ENCODE results near the gene FEM1A.
A peak's percentile ranks its signal among the peaks of the same experiment; 100 is the strongest.
"Not testable (repeated sequence)": the region's sequence is repeated elsewhere in the genome, so short reads cannot be mapped to it uniquely, and the experiment has no call there.

The FEM1A gene

GRCh38 chr19:4811328-4812131 is 20.0 kb downstream of the FEM1A start:
- peak; percentile 69 for DNase-seq (ENCODE audit: low spot score)

DNA sequence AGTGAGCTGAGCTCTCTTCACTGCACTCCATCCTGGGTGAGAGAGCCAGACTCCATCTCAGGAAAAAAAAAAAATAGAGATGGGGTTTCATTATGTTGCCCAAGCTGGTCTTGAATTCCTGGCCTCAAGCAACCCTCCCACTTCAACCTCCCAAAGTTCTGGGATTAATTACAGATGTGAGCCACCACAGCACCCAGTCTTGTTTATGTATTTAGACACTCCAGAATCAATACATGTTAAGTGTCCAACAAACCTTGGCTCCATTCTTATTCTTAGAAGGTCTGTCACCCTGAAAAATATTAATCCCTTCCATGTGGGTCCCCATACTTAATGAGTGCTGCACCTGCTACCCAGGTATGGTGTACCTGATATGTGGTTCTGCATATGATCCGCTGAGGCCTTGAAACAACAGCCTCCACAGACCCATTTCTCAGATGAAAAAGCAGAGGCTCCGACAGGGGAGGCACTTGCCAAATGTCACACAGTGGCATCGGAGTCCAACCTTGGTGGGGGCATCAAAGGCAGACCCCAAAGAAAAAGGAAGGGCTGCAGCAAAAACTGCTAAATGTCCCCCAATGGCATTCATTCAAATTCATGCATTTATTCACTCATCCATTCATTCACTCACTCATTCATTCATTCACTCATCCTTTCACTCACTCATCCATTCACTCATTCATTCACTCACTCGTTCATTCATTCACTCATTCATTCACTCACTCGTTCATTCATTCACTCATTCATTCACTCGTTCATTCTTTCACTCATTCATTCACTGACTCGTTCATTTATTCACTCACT is 23.3 kb downstream of the FEM1A start:
- DNase-seq (ENCODE audit: low spot score), result no peak

- peak; percentile 99 for DNase-seq (ENCODE audit: low spot score)
These were observed 24.1 kb downstream of the FEM1A start for GRCh38 chr19:4815426-4816201.

DNA sequence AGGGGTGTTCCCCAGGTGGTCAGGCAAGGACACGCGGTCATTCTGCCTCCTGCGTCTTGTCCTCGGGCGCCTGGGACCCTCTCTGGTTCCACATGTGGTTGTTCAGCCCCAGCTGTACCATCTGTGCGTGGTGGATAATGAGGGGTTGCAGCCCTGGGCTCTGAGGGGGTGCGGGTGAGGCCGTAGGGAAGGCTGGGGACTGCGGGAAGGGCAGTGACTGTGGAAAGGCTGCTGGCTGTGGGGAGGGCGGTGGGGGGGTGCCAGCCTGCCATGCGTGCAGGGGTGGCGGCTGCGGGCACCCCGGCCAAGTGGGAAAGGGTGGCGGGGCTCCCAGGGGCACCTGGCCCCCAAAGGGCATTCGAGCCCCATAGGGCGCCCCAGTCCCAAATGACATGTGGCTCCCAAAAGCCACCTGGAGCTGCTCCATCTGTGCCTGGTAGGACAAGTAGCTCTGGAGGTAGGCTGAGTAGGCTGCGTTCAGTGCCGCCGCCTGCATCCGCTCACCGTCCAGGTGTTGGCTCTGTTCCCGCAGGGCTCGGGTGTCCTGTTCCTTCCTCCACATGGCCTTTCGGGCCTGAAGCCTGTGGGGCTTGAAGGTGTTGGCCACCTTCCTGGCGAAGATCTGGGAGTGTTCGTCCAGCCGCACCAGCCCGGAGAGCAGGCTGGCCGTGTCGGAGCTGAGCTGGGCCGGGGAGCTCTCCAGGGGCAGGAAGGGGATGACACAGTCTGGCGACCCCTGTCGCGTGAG is 24.8 kb downstream of the FEM1A start:
- DNase-seq (ENCODE audit: low spot score), result no peak

GRCh38 chr19:4816950-4817278 is 25.4 kb downstream of the FEM1A start:
- DNase-seq (ENCODE audit: low spot score), result no peak

DNA sequence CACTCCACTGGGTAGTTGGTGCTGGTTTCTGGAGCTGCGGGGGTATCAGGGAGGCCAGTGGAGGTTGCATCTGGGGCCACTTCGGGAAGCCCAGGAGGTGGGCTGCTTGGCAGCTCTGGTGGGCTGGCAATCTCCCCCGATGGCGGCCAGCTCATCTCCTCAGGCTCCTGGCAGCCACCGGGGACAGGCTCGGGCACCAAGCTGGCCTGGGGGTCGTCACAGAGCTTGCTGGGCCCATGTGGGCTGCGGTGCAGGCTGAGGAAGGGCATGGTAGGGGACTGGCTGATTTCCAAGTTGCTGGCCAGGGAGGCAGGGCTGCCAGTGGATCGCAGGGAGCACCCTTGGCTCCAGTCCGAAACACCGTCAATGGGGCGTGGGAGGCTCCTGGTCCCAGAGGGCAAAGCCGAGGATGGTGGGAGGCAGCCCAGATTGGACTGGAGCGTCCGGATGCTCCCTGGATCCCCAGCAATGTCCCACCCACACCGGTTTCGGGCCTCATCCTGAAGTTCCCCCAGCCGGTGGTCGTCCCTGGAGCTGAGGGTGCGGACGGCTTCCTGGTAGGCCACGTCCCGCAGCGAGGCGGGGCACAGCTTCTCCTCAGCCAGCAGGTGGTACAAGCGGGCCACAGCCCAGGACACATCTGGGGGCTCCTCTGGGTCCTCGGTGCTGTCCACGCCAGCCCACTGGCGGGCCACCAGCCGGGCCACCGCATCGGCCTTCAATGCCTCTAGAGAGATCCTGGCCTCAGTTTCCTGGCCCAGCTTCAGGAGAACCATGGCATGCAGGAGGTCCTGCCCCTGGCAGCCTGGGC is 26.1 kb downstream of the FEM1A start:
- DNase-seq (ENCODE audit: low spot score), result no peak

- DNase-seq (ENCODE audit: low spot score), result no peak
These were observed 29.7 kb downstream of the FEM1A start for GRCh38 chr19:4821265-4821664.

- DNase-seq (ENCODE audit: low spot score), result not testable (repeated sequence)
These were observed 30.8 kb downstream of the FEM1A start for GRCh38 chr19:4822354-4822753.

DNA sequence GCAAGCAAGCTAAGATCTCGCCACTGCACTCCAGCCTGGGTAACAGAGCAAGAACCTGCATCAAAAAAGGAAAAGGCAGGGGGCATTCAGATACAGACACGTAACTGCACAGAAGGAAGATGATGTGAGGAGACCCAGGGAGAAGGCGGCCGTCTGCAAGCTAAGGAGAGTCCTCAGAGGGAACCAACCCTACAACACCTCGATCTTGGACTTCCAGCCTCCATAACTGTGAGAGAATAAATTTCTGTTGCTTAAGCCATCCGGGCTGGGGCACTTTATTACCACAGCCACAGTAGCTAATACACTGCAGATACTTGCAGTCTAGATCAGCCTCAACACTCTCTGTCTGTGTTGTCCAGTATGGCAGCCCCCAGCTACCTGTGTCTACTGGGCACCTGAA is 32.0 kb downstream of the FEM1A start:
- DNase-seq (ENCODE audit: low spot score), result no peak

DNA sequence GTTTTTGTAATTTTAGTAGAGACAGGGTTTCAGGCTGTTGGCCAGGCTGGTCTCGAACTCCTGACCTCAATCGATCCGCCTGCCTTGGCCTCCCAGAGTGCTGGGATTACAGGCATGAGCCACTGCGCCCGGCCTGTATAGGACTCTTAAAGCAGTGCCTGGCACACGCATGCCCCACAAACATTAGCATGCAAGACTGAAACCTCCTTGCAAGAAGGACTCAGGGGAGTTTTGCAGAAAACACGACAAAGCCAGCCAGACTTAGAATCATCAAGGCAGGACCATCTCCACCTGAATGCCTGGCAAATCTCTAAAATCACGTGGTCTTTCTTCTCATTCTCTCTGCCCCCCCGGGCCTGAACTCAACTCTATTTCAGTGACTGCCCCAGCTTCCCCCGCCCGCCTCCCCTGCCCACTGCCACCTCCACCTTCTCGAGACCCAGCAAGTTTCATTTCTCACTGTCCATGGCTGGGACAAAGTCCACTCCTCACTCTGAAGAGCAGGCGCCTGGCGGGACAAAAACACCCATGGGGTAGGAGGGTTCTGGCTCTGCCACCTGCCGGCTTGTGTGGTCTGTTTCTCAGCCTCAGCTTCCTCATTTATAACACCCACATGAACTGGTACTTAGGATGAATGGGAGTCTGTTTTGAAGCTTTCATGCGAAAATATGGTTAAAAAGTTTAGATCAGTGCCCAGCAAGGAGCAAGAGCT is 37.6 kb downstream of the FEM1A start:
- DNase-seq (ENCODE audit: low spot score), result no peak

GRCh38 chr19:4830332-4830731 is 38.8 kb downstream of the FEM1A start:
- DNase-seq (ENCODE audit: low spot score), result no peak

- no peak for DNase-seq (ENCODE audit: low spot score)
These were observed 39.3 kb downstream of the FEM1A start for GRCh38 chr19:4830768-4831265.

- DNase-seq (ENCODE audit: low spot score), result peak; percentile 78
These were observed 39.9 kb downstream of the FEM1A start, which contains the start of gene TICAM1 for GRCh38 chr19:4831304-4831978. TSS of gene TICAM1 (minus strand) at chr19:4831712. CDS start at chr19:4818377, 13,335 bp downstream.

GRCh38 chr19:4831979-4832340 is 40.4 kb downstream of the FEM1A start:
- DNase-seq (ENCODE audit: low spot score), result not testable (repeated sequence)

DNA sequence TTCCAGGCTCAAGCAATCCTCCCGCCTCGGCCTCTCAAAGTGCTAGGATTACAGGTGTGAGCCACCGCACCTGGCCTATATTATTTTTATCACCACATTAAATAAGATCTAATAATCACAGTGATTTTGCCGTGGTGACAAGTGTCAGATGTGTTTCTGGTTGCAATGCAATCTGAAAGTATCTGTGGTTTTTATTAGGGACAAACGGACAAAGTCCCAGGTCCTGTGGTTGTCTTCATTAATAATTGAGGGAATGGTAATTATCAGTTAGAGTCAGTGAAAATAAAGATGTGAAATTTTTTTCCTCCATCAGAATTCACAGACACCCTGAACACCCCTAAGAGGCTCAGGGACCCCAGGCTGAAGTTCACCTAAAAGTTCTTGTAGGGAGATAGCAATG is 41.2 kb downstream of the FEM1A start:
- no peak for DNase-seq (ENCODE audit: low spot score)

- DNase-seq (ENCODE audit: low spot score), result no peak
These were observed 47.7 kb downstream of the FEM1A start for GRCh38 chr19:4839192-4839591.

- no peak for DNase-seq (ENCODE audit: low spot score)
These were observed 52.1 kb downstream of the FEM1A start for GRCh38 chr19:4843647-4843965.

DNA sequence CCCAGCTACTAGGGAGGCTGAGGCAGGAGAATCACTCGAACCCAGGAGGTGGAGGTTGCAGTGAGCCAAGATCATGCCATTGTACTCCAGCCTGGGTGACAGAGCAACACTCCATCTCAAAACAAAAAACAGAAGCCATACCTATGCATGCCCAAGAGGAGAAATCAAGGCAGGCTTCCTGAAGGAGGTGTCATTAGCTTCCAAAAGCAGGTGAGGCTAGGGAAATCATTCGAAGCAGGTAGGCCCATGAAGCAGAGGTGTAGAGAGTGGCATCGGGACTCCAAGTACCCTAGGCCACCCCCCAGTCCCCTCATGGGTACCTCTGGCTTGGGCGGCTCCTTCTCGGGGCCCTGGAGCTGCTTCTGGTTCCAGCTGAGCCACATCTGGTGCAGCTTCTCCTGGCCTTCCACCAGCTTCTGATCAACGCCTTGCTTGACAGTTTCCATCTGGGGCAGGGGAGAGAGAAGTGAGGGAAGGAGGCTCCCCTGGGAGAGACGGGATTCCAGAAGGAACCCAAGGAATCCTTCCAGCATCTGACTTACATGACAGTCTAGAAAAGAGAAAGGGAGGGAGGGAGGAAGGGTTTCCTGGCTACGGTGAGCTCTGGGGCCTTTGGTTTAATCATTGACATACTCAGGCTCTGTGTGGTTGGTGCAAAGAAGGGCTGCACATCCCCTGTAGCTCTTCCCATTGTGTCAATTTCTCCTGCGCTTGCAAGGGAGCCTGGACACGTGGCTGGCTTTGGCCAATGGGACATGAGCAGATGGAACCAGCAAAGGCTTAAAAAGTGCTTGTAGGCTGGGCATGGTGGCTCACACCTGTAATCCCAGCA is 53.0 kb downstream of the FEM1A start:
- peak; percentile 32 for DNase-seq (ENCODE audit: low spot score)

GRCh38 chr19:4845975-4846374 is 54.4 kb downstream of the FEM1A start:
- DNase-seq (ENCODE audit: low spot score), result peak; percentile 51

Data from hepatic stellate cell (primary cell).